T-helper 1 cell treated with Interleukin-12 subunit alpha and Interleukin-12 subunit beta and Interleukin-4 antibody, amounts not matched to agents 30 μg/mL and 1 μg/mL, for 36 hours (primary cell): Measurements from ENCODE around the gene F2RL3.
"Not testable (repeated sequence)": the region's sequence is repeated elsewhere in the genome, so short reads cannot be mapped to it uniquely, and the experiment has no call there.

Experiments used
- H3K27ac Mint-ChIP-seq: one replicate; pipeline ENCODE4 v1.8.0; 2021; ENCODE audit warnings: mild to moderate bottlenecking, mixed read lengths
- H3K27me3 Mint-ChIP-seq: one replicate; pipeline ENCODE4 v1.8.0; 2021; ENCODE audit warnings: low read depth, mixed read lengths
- H3K36me3 Mint-ChIP-seq: one replicate; pipeline ENCODE4 v1.8.0; 2021; ENCODE audit warnings: low read depth, mixed read lengths
- H3K4me1 Mint-ChIP-seq: one replicate; pipeline ENCODE4 v1.8.0; 2021; ENCODE audit warnings: low read depth, mixed read lengths
- H3K4me3 Mint-ChIP-seq: one replicate; pipeline ENCODE4 v1.8.0; 2021; ENCODE audit warnings: mild to moderate bottlenecking, moderate library complexity, mixed read lengths
- H3K9me3 Mint-ChIP-seq: one replicate; pipeline ENCODE4 v1.8.0; 2021; ENCODE audit warnings: mixed read lengths

F2RL3 gene

GRCh38 chr19:16938211-16938610 lies 49.4 kb downstream of the F2RL3 start:
- Mint-ChIP-seq H3K4me1 (peaks cover 2% of the 10 kb centered on the region), H3K4me3 (no peak overlapping the region), H3K27me3 (no peaks in the 10 kb centered on the region), H3K36me3 (no peaks in the 10 kb centered on the region), H3K27ac (no peak overlapping the region), H3K9me3 (peaks cover 27% of the 10 kb centered on the region)

- not testable (repeated sequence) for H3K4me1 Mint-ChIP-seq, H3K27me3 Mint-ChIP-seq, H3K36me3 Mint-ChIP-seq, H3K27ac Mint-ChIP-seq, H3K4me3 Mint-ChIP-seq
- H3K9me3 Mint-ChIP-seq: peaks cover 11% of the 10 kb centered on the region
Measured at GRCh38 chr19:16940063-16940462, 51.3 kb downstream of the F2RL3 start.

- no peak overlapping the region for H3K27ac Mint-ChIP-seq
- no peak overlapping the region for H3K4me3 Mint-ChIP-seq
- H3K4me1 Mint-ChIP-seq: peaks cover 2% of the 10 kb centered on the region
- H3K9me3 Mint-ChIP-seq: peaks cover 7% of the 10 kb centered on the region
- H3K27me3 Mint-ChIP-seq: no peaks in the 10 kb centered on the region
- no peaks in the 10 kb centered on the region for H3K36me3 Mint-ChIP-seq
Measured at GRCh38 chr19:16940626-16941025, 51.8 kb downstream of the F2RL3 start.
